Panc1 (cell line): Measurements from ENCODE around the gene NUDT7. TPM values are rescaled to one million over a fixed set of nuclear protein-coding genes. Genes with fewer than 3 reads are reported as not detected.

Source experiments
- ATAC-seq: fragments of 200-7000 bp; cut with Tn5 transposase; 2 replicates; pipeline ENCODE4 v1.9.1; 2020; ENCODE audit warnings: mild to moderate bottlenecking, moderate library complexity
- BruUV-seq: library from RNA; stranded (reverse); fragments of 400-500 nt; replicated peaks from 2 replicates; lab custom pipeline; 2021; lab: Mats Ljungman, UMichigan
- CTCF ChIA-PET: fragments of 300-600 bp; sonication (Branson Sonifier 250); formaldehyde crosslinking; loops from one replicate; lab custom pipeline; 2022; ENCODE audit warnings: antibody characterized with exemption; lab: Charles Lee
- POLR2A ChIA-PET: fragments of 300-600 bp; sonication (Branson Sonifier 250); formaldehyde crosslinking; loops from one replicate; lab custom pipeline; 2022; ENCODE audit warnings: antibody characterized with exemption; lab: Charles Lee
- DNase-seq: peaks from one replicate; pipeline ENCODE4 v3.0.0-alpha.2; 2010; ENCODE audit warnings: low read depth, low spot score
- H3K27ac ChIP-seq: 2 replicates; pipeline ENCODE4 v1.5.1; 2011; ENCODE audit warnings: mild to moderate bottlenecking, low read length, inconsistent platforms
- H3K27me3 ChIP-seq: fragments of 200-500 bp; sonication (Bioruptor generic); 2 replicates; pipeline ENCODE4 v1.6.0; 2014; ENCODE audit warnings: low read length, inconsistent platforms; ENCODE audit not compliant: control insufficient read depth, insufficient read depth
- H3K36me3 ChIP-seq: fragments of 200-500 bp; sonication (Bioruptor generic); 2 replicates; pipeline ENCODE4 v1.5.1; 2014; ENCODE audit warnings: inconsistent platforms, mild to moderate bottlenecking, low read length, moderate library complexity; ENCODE audit not compliant: control insufficient read depth, insufficient read depth
- H3K4me1 ChIP-seq: 2 replicates; pipeline ENCODE4 v1.5.1; 2011; ENCODE audit warnings: inconsistent platforms, mild to moderate bottlenecking, low read length, moderate library complexity; ENCODE audit not compliant: control insufficient read depth, insufficient read depth
- H3K4me3 ChIP-seq, 2 experiments: 2 replicates each; pipeline ENCODE4 v1.5.1; 2011 to 2012; ENCODE audit warnings: low read depth in 2 of 2, low read length in 2 of 2, mild to moderate bottlenecking in 2 of 2, inconsistent platforms in 1 of 2, moderate library complexity in 1 of 2
- H3K9me3 ChIP-seq: fragments of 200-500 bp; sonication (Bioruptor generic); 2 replicates; pipeline ENCODE4 v1.5.1; 2014; ENCODE audit warnings: low read depth, mild to moderate bottlenecking, inconsistent platforms, low read length, moderate library complexity; ENCODE audit not compliant: control insufficient read depth, insufficient read depth
- POLR2AphosphoS5 ChIP-seq: IDR thresholded peaks from 2 replicates; pipeline ENCODE4 v1.6.1; 2012; ENCODE audit warnings: mild to moderate bottlenecking, low read depth, low read length, moderate library complexity
- SIN3A ChIP-seq: IDR thresholded peaks from 2 replicates; pipeline ENCODE4 v1.6.1; 2012; ENCODE audit warnings: low read depth, mild to moderate bottlenecking, low read length, moderate library complexity, borderline replicate concordance; ENCODE audit not compliant: insufficient read depth
- TCF7L2 ChIP-seq: IDR thresholded peaks from 2 replicates; pipeline ENCODE4 v1.6.1; 2011; ENCODE audit warnings: mild to moderate bottlenecking, low read depth, low read length, inconsistent platforms
- in situ Hi-C: cut with HindIII; loops from 2 replicates; pipeline ENCODE4 v1.10.0; 2016; ENCODE audit warnings: low sequenced_read_pairs, low pct_unique_long_range_greater_than_20kb
- intact Hi-C: fragments of 100-400 bp; cut with micrococcal nuclease; formaldehyde crosslinking; loops from one replicate; pipeline ENCODE4 v1.10.0; 2022; ENCODE audit not compliant: unreplicated experiment
- total RNA-seq: library from RNA; stranded (reverse); gene quantifications from one replicate; pipeline ENCODE4 v1.2.1, GENCODE V29; 2021; ENCODE audit not compliant: unreplicated experiment
- TF ChIP-seq, protein P1 (sequence below), 2 experiments: IDR thresholded peaks; 2 replicates each; pipeline ENCODE4 v1.6.1; 2011 to 2012; ENCODE audit warnings: low read depth in 2 of 2, control low read depth in 1 of 2, low read length in 1 of 2, mild to moderate bottlenecking in 1 of 2, moderate library complexity in 1 of 2; ENCODE audit not compliant: insufficient read depth in 1 of 2
- TF ChIP-seq, protein P2 (sequence below): fragments of 450-650 bp; IDR thresholded peaks from 2 replicates; pipeline ENCODE4 v1.5.1; 2017; ENCODE audit warnings: mild to moderate bottlenecking

NUDT7 gene
- total RNA-seq, 1 experiment from 2014 or later = 4.7 TPM

DNA sequence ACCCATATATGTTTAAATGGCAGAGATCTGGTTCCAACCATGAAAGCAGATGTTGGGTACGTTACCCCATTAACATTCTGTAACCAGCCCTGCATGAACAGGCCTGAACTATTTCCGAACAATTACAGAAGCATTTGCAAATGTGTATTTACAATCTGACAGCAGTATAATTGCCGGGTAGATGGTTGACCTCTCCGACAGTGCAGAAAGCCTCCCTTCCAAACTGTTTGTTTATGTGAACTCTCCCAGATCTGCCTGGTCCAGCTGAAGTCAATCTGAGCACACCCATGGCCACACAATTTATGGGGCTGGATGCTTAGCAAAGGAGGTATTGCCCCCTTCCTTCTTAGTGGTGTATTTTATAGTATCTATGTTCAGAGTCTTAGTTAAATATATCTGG is 21.8 kb downstream of the NUDT7 start:
- in situ Hi-C loops = no loop called here

GRCh38 chr16:77745972-77746371 is 23.7 kb downstream of the NUDT7 start:
- intact Hi-C loops (no loop called here), in situ Hi-C loops (no loop called here)
- no peak for TF ChIP-seq POLR2AphosphoS5
- TF ChIP-seq SIN3A = no peak
- Histone ChIP-seq H3K4me1 (no peaks in the 10 kb centered on the region), H3K27ac (no peak overlapping the region), H3K9me3 (no peaks in the 10 kb centered on the region), H3K4me3 (no peak overlapping the region), H3K27me3 (no peaks in the 10 kb centered on the region), H3K36me3 (no peaks in the 10 kb centered on the region)
- ChIA-PET CTCF (no interaction called here), POLR2A (no interaction called here)
- ATAC-seq (no peak), DNase-seq (no peak)
- no TSS peak for BruUV-seq

More for the DNA sequence above, 21.8 kb downstream of the NUDT7 start:
- ATAC-seq (no peak), DNase-seq (no peak)
- CTCF ChIA-PET = no interaction called here
- POLR2A ChIA-PET = no interaction called here
- Histone ChIP-seq H3K4me1 (no peaks in the 10 kb centered on the region), H3K27ac (no peak overlapping the region), H3K36me3 (no peaks in the 10 kb centered on the region), H3K4me3 (no peak overlapping the region), H3K9me3 (no peaks in the 10 kb centered on the region), H3K27me3 (no peaks in the 10 kb centered on the region)
- intact Hi-C loops = no loop called here
- no TSS peak for BruUV-seq
- no peak for TF ChIP-seq POLR2AphosphoS5
- TF ChIP-seq, protein P1, sequence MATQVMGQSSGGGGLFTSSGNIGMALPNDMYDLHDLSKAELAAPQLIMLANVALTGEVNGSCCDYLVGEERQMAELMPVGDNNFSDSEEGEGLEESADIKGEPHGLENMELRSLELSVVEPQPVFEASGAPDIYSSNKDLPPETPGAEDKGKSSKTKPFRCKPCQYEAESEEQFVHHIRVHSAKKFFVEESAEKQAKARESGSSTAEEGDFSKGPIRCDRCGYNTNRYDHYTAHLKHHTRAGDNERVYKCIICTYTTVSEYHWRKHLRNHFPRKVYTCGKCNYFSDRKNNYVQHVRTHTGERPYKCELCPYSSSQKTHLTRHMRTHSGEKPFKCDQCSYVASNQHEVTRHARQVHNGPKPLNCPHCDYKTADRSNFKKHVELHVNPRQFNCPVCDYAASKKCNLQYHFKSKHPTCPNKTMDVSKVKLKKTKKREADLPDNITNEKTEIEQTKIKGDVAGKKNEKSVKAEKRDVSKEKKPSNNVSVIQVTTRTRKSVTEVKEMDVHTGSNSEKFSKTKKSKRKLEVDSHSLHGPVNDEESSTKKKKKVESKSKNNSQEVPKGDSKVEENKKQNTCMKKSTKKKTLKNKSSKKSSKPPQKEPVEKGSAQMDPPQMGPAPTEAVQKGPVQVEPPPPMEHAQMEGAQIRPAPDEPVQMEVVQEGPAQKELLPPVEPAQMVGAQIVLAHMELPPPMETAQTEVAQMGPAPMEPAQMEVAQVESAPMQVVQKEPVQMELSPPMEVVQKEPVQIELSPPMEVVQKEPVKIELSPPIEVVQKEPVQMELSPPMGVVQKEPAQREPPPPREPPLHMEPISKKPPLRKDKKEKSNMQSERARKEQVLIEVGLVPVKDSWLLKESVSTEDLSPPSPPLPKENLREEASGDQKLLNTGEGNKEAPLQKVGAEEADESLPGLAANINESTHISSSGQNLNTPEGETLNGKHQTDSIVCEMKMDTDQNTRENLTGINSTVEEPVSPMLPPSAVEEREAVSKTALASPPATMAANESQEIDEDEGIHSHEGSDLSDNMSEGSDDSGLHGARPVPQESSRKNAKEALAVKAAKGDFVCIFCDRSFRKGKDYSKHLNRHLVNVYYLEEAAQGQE (IDR thresholded peaks at IDR 0.05; ENCODE audit: insufficient read depth in 1 of 2, low read depth in 2 of 2, low read length in 1 of 2) = no peak
- no peak for TF ChIP-seq SIN3A
- TF ChIP-seq TCF7L2 = no peak
- TF ChIP-seq, protein P2, sequence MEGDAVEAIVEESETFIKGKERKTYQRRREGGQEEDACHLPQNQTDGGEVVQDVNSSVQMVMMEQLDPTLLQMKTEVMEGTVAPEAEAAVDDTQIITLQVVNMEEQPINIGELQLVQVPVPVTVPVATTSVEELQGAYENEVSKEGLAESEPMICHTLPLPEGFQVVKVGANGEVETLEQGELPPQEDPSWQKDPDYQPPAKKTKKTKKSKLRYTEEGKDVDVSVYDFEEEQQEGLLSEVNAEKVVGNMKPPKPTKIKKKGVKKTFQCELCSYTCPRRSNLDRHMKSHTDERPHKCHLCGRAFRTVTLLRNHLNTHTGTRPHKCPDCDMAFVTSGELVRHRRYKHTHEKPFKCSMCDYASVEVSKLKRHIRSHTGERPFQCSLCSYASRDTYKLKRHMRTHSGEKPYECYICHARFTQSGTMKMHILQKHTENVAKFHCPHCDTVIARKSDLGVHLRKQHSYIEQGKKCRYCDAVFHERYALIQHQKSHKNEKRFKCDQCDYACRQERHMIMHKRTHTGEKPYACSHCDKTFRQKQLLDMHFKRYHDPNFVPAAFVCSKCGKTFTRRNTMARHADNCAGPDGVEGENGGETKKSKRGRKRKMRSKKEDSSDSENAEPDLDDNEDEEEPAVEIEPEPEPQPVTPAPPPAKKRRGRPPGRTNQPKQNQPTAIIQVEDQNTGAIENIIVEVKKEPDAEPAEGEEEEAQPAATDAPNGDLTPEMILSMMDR = no peak

DNA sequence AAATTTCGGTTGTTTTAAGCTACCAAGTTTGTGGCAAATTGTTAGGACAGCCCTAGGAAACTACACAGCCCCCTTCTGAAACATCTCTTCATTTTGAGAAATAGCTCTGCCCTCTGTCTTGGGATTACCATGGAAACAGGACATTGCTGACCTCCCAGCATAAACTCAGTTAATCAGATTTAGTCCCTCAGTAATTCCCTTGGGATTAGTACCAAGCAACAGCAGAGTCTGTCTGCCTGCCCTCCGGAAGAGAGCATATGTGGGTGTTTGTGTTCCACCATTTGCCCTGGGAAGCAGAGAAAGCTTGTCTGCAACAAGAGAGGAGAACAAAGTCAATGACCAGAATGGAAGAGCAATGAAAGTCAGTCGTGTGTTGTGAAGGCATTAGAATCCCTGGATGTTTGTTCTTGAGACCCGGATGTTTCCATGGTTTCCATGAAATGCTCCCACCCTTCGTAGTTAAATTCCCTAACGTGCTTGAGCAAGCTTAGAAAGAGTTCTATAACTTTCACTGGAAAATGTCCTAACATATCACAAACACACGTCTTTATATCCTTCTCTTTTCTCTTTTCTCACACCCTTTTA is 26.2 kb downstream of the NUDT7 start:
- no peaks in the 10 kb centered on the region for H3K27me3 ChIP-seq
- POLR2A ChIA-PET = no interaction called here
- no peak overlapping the region for H3K27ac ChIP-seq
- DNase-seq (no peak), ATAC-seq (no peak)
- in situ Hi-C loops (no loop called here), intact Hi-C loops (no loop called here)
- no peaks in the 10 kb centered on the region for H3K36me3 ChIP-seq
- H3K9me3 ChIP-seq = no peaks in the 10 kb centered on the region
- no peak overlapping the region for H3K4me3 ChIP-seq
- no peaks in the 10 kb centered on the region for H3K4me1 ChIP-seq
- TF ChIP-seq, protein P1 (IDR thresholded peaks at IDR 0.05; ENCODE audit: insufficient read depth in 1 of 2, low read depth in 2 of 2, low read length in 1 of 2) = no peak
- no peak for TF ChIP-seq POLR2AphosphoS5
- no peak for TF ChIP-seq TCF7L2
- TF ChIP-seq, protein P2 = no peak
- TF ChIP-seq SIN3A = no peak
- BruUV-seq = no TSS peak
- CTCF ChIA-PET = no interaction called here
